OCI-LY7 (cell line): ENCODE results near the gene LRP10.

ENCODE experiments used
- CTCF ChIP-seq: fragments of 200-600 bp; sonication (generic); conservative IDR thresholded peaks from 2 replicates; pipeline ENCODE4 v1.5.1; 2014; ENCODE audit warnings: mild to moderate bottlenecking, antibody characterized with exemption, low read length, moderate library complexity, mixed read lengths
- EZH2phosphoT487 ChIP-seq: fragments of 200-600 bp; sonication (generic); IDR thresholded peaks from 2 replicates; pipeline ENCODE4 v1.6.1; 2018; ENCODE audit warnings: low read depth, borderline replicate concordance, mild to moderate bottlenecking, mixed run types, antibody characterized with exemption, low read length, moderate library complexity, mixed read lengths

- peak; percentile 98 for TF ChIP-seq CTCF
- TF ChIP-seq EZH2phosphoT487 = no peak
Measured at GRCh38 chr14:22872033-22872832, 693 bp downstream of the LRP10 start.
